Ishikawa (cell line): Measurements from ENCODE around the gene PRSS48.

Experiments
- CREB1 ChIP-seq: IDR thresholded peaks from 2 replicates; pipeline ENCODE4 v1.6.1; 2012; ENCODE audit warnings: low read depth
- EGR1 ChIP-seq: IDR thresholded peaks from 2 replicates; pipeline ENCODE4 v1.6.1; 2012
- EP300 ChIP-seq: IDR thresholded peaks from 2 replicates; pipeline ENCODE4 v1.6.1; 2012; ENCODE audit warnings: borderline replicate concordance
- FOXM1 ChIP-seq: IDR thresholded peaks from 2 replicates; pipeline ENCODE4 v1.6.1; 2012; ENCODE audit warnings: low read depth, borderline replicate concordance
- NFIC ChIP-seq: IDR thresholded peaks from 2 replicates; pipeline ENCODE4 v1.6.1; 2012
- TAF1 ChIP-seq: IDR thresholded peaks from 2 replicates; pipeline ENCODE4 v1.6.1; 2012; ENCODE audit warnings: low read depth, mild to moderate bottlenecking
- YY1 ChIP-seq: IDR thresholded peaks from 2 replicates; pipeline ENCODE4 v1.6.1; 2012; ENCODE audit warnings: low read depth
- TF ChIP-seq, protein P1 (sequence below): IDR thresholded peaks from 2 replicates; pipeline ENCODE4 v1.6.1; 2012

GRCh38 chr4:151321586-151321985, 44.6 kb downstream of the PRSS48 start:
- TF ChIP-seq, protein P1, sequence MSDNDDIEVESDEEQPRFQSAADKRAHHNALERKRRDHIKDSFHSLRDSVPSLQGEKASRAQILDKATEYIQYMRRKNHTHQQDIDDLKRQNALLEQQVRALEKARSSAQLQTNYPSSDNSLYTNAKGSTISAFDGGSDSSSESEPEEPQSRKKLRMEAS = no peak
- TF ChIP-seq EP300 = no peak
- no peak for TF ChIP-seq FOXM1
- TF ChIP-seq CREB1 = no peak
- TF ChIP-seq YY1 = no peak
- no peak for TF ChIP-seq EGR1
- TF ChIP-seq NFIC = no peak
- no peak for TF ChIP-seq TAF1
